Fibroblast of lung (primary cell): ENCODE measurements around the gene EPB41. TPM values are rescaled to one million over a fixed set of nuclear protein-coding genes. Genes with fewer than 3 reads are reported as not detected.
A peak's percentile ranks its signal among the peaks of the same experiment; 100 is the strongest.

Experiments used
- DNase-seq, 2 donors: peaks; one replicate each; pipeline versions ENCODE4 v3.0.0 to v3.0.0-alpha.2; 2010; ENCODE audit warnings: low read depth in 2 of 2
- H2AFZ ChIP-seq: 2 replicates; pipeline ENCODE4 v1.5.1; 2012; ENCODE audit warnings: low read length, control low read depth, inconsistent platforms
- H3K27ac ChIP-seq: 2 replicates; pipeline ENCODE4 v1.5.1; 2011; ENCODE audit warnings: low read length, control low read depth; ENCODE audit not compliant: insufficient read depth
- H3K27me3 ChIP-seq: 2 replicates; pipeline ENCODE4 v1.5.1; 2011; ENCODE audit warnings: mild to moderate bottlenecking, low read length; ENCODE audit not compliant: control insufficient read depth, insufficient read depth
- H3K36me3 ChIP-seq: 2 replicates; pipeline ENCODE4 v1.5.1; 2011; ENCODE audit warnings: low read length; ENCODE audit not compliant: control insufficient read depth, insufficient read depth
- H3K4me1 ChIP-seq: 2 replicates; pipeline ENCODE4 v1.5.1; 2011; ENCODE audit warnings: low read length; ENCODE audit not compliant: control insufficient read depth, insufficient read depth; ENCODE audit errors: extremely low read depth
- H3K4me2 ChIP-seq: 2 replicates; pipeline ENCODE4 v1.5.1; 2011; ENCODE audit warnings: low read length, control low read depth; ENCODE audit not compliant: insufficient read depth; ENCODE audit errors: extremely low read depth
- H3K4me3 ChIP-seq, 4 experiments: fragments of 200-600 bp in 1 of 4; sonication (generic) in 1 of 4; replicated peaks in 1 of 4; 2 replicates each; pipeline ENCODE4 v1.5.1; 2011 to 2016; ENCODE audit warnings: low read length in 4 of 4, low read depth in 3 of 4, mild to moderate bottlenecking in 3 of 4, control low read depth in 2 of 4, inconsistent platforms in 1 of 4, mixed read lengths in 1 of 4; ENCODE audit not compliant: insufficient read depth in 1 of 4; ENCODE audit errors: control extremely low read depth in 1 of 4
- H3K79me2 ChIP-seq: 2 replicates; pipeline ENCODE4 v1.5.1; 2012; ENCODE audit warnings: mild to moderate bottlenecking, low read length, inconsistent platforms; ENCODE audit not compliant: control insufficient read depth, insufficient read depth
- H3K9ac ChIP-seq: 2 replicates; pipeline ENCODE4 v1.5.1; 2011; ENCODE audit warnings: mild to moderate bottlenecking, low read length, control low read depth; ENCODE audit not compliant: insufficient read depth
- H3K9me3 ChIP-seq: 2 replicates; pipeline ENCODE4 v1.5.1; 2012; ENCODE audit warnings: low read depth, low read length; ENCODE audit not compliant: control insufficient read depth, insufficient read depth
- H4K20me1 ChIP-seq: 2 replicates; pipeline ENCODE4 v1.5.1; 2011; ENCODE audit warnings: low read length; ENCODE audit not compliant: control insufficient read depth, insufficient read depth; ENCODE audit errors: extremely low read depth
- CTCF ChIP-seq, 2 donors: IDR thresholded peaks in 1 of 2; conservative IDR thresholded peaks in 1 of 2; 1 replicate in 1 of 2; 2 replicates in 1 of 2; pipeline ENCODE4 v1.5.1; 2011 to 2012; ENCODE audit warnings: low read length in 2 of 2, control low read depth in 1 of 2, inconsistent platforms in 1 of 2, low read depth in 1 of 2, mild to moderate bottlenecking in 1 of 2
- EZH2 ChIP-seq: IDR thresholded peaks from 2 replicates; pipeline ENCODE4 v1.5.1; 2012; ENCODE audit warnings: low read length, control low read depth, mild to moderate bottlenecking; ENCODE audit errors: missing control alignments
- polyA plus RNA-seq, 2 donors: library from polyadenylated mRNA; depleted of rRNA in 1 of 2; stranded (reverse) in 1 of 2; unstranded in 1 of 2; fragments of >200 nt; gene quantifications; 2 replicates each; pipeline ENCODE4 v1.2.1, GENCODE V29; 2011 to 2012; ENCODE audit warnings: missing spikeins in 1 of 2
- total RNA-seq: library from RNA; depleted of rRNA; stranded (reverse); fragments of >200 nt; gene quantifications from 2 replicates; pipeline ENCODE4 v1.2.1, GENCODE V29; 2014

EPB41 gene
- total and polyA plus RNA-seq, 2 donors (not counting 1 experiment from before 2014, with no cell fraction given), result 7.4 to 38.0 TPM

GRCh38 chr1:29117381-29117780, 203.0 kb downstream of the EPB41 start:
- H3K79me2 ChIP-seq, result peaks cover 20% of the 10 kb centered on the region
- no peaks in the 10 kb centered on the region for H4K20me1 ChIP-seq
- H3K27ac ChIP-seq, result no peak overlapping the region
- TF ChIP-seq EZH2, result no peak
- TF ChIP-seq CTCF (conservative IDR thresholded peaks at IDR 0.05 in 1 of 2, IDR thresholded peaks at IDR 0.05 in 1 of 2; ENCODE audit: low read depth in 1 of 2, low read length in 2 of 2), result peak; percentile 29 to 45
- H3K4me1 ChIP-seq, result peaks cover 9% of the 10 kb centered on the region
- no peak overlapping the region for H2AFZ ChIP-seq
- no peak overlapping the region for H3K4me3 ChIP-seq
- no peaks in the 10 kb centered on the region for H3K27me3 ChIP-seq
- peaks cover 7% of the 10 kb centered on the region for H3K36me3 ChIP-seq
- H3K9me3 ChIP-seq, result no peaks in the 10 kb centered on the region
- DNase-seq, result no peak
- H3K4me2 ChIP-seq, result no peak overlapping the region
- H3K9ac ChIP-seq, result no peak overlapping the region

- no peak overlapping the region for H2AFZ ChIP-seq
- no peak overlapping the region for H3K4me3 ChIP-seq
- no peak overlapping the region for H3K27ac ChIP-seq
- no peaks in the 10 kb centered on the region for H3K9me3 ChIP-seq
- no peak overlapping the region for H3K4me2 ChIP-seq
- no peak overlapping the region for H3K9ac ChIP-seq
- peaks cover 24% of the 10 kb centered on the region for H3K79me2 ChIP-seq
- H4K20me1 ChIP-seq, result no peaks in the 10 kb centered on the region
- H3K36me3 ChIP-seq, result peaks cover 7% of the 10 kb centered on the region
- TF ChIP-seq EZH2, result no peak
- TF ChIP-seq CTCF (conservative IDR thresholded peaks at IDR 0.05 in 1 of 2, IDR thresholded peaks at IDR 0.05 in 1 of 2; ENCODE audit: low read depth in 1 of 2, low read length in 2 of 2), result no peak
- DNase-seq, result peak in 1 of 2 donors; percentile 35
- H3K4me1 ChIP-seq, result peaks cover 9% of the 10 kb centered on the region
- H3K27me3 ChIP-seq, result no peaks in the 10 kb centered on the region
These were observed 205.0 kb downstream of the EPB41 start for GRCh38 chr1:29119121-29119929.

- Histone ChIP-seq H3K9me3 (no peaks in the 10 kb centered on the region), H3K27me3 (no peaks in the 10 kb centered on the region), H2AFZ (no peak overlapping the region), H3K4me2 (peak overlapping the region; percentile 33), H3K27ac (no peak overlapping the region), H3K36me3 (peaks cover 7% of the 10 kb centered on the region), H3K9ac (no peak overlapping the region), H3K4me1 (peaks cover 9% of the 10 kb centered on the region), H3K4me3 (no peak overlapping the region), H3K79me2 (peaks cover 24% of the 10 kb centered on the region), H4K20me1 (no peaks in the 10 kb centered on the region)
- TF ChIP-seq CTCF (conservative IDR thresholded peaks at IDR 0.05 in 1 of 2, IDR thresholded peaks at IDR 0.05 in 1 of 2; ENCODE audit: low read depth in 1 of 2, low read length in 2 of 2), result no peak
- no peak for TF ChIP-seq EZH2
- DNase-seq, result no peak
These were observed 206.0 kb downstream of the EPB41 start for GRCh38 chr1:29120367-29120766.
